Measurements from ENCODE around the gene ADGRG1.
"Not testable (repeated sequence)": the region's sequence is repeated elsewhere in the genome, so short reads cannot be mapped to it uniquely, and the experiment has no call there.

ADGRG1 gene

GRCh38 chr16:57669476-57670162 lies 41.2 kb downstream of the ADGRG1 start:
- no peak for DNase-seq

DNA sequence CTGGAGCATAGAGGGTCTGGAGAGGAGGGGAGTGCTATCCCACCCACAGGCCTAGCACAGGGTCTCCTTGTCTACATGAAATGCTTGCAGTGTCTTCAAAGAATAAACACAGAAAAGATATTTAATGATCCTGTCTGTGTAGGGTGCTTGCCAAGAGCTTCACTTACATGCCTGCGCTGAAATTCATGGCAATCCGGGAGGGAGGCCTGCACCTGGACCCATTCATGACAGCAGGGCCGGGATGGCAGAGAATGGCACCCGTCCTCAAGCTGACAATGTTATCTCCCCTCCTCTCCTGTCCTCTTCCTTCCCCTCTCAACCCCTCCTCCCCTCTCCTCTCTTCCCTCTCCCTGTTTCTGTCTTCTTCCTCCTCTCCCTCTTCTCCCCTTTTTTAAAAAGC lies 41.8 kb downstream of the ADGRG1 start:
- no peak for DNase-seq

GRCh38 chr16:57671451-57671850 lies 43.0 kb downstream of the ADGRG1 start:
- not testable (repeated sequence) for DNase-seq

- no peak for DNase-seq
Observed at GRCh38 chr16:57672416-57672815, 44.0 kb downstream of the ADGRG1 start.

GRCh38 chr16:57672824-57673223 lies 44.4 kb downstream of the ADGRG1 start:
- DNase-seq, result no peak

- no peak for DNase-seq
Observed at GRCh38 chr16:57675741-57676551, 47.5 kb downstream of the ADGRG1 start.

GRCh38 chr16:57676553-57677085 lies 48.2 kb downstream of the ADGRG1 start:
- DNase-seq, result no peak

DNA sequence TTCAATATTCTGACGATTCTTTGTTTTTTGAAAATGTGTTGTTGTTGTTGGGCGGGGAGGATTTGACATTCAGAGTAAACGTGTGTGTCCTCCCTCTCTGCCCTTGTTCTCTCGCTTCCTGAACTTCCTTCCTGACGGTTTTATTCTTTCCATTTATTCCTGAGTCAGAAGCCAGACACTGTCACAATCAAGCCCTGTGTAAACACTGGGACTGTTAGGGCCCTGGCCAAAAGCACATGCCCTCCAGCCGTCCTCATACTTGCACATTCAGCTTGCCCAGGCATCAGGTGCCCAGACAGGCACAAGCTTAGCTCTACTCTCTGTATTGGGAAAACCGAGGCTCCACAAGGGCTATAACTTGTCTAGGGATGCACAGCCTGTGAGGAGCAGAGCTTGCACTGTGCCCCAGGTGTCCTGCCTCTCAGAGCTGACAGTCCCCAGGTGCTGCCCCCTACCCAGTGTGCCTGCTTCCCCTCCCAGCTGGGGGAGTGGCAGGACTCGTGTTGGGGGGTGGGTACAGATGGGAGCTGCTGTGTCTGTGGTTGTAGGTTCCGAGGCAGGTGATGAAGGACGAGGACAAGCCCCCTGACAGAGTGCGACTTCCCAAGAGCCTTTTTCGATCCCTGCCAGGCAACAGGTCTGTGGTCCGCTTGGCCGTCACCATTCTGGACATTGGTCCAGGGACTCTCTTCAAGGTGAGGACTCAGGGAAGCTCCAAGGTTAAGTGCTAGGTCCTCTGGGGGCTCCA lies 49.4 kb downstream of the ADGRG1 start:
- no peak for DNase-seq

- DNase-seq, result no peak
Observed at GRCh38 chr16:57679016-57679415, 50.6 kb downstream of the ADGRG1 start.

- no peak for DNase-seq
Observed at GRCh38 chr16:57679767-57680482, 51.5 kb downstream of the ADGRG1 start.

DNA sequence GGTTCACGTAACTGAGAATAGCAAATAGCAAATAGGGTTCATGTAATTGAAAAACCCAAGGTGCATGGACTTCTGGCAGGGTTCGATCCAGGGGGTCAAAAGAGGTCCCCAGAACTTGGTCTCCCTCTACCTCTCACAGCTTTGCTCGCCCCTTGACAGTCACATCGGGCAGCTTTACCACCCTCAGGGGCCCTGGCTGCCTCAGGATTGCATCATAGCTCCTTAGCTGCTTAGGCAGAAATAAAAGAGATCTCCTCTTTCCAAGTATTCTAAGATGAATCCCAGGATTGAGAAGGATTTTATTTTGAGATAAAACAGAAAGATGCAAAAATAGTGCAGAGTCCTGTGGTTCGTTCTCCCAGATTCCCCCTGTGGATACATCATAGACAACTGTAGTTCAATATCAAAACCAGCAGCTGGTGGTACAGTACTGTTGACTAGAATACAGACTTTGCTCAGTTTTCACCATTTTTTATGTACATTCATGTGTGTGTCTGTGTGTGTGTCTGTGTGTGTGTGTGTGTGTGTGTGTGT lies 52.5 kb downstream of the ADGRG1 start:
- no peak for DNase-seq

DNA sequence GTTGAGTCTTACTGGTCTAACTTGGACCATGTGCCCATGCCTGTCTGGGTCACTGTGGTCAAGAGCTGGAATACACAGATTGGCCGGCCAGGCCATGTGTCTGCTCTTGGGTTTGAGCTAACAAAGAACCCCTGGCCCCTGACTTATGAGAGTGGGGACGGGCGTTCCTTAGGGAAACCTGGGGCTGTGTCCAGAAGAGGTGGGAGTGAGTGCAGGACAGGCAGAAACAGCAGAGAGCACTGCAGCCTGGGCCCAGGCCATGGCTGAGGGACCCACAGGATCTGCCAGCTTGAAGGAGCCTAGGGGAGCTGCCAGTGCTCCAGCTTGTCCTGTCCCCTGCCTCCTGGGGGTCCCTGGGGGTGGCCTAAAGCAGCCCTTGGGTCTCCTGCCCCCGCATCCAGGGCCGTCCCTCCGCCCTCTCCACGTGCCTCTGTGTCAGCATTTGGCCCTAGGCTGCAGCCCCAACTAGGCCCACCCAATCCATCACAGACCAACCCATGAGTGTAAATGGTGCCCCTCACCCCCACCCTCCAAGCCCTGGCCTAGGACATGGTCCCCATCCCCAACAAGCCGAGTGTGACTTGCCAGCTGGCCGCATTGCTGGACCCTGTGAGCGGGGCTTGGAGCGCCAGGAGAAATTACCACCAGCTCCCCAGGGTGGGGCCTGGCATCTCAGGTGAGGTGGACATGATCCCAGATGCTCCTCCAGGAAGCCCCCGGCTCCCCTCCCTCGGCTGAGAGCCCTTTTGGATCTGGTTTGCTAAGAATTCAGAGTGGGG lies 53.7 kb downstream of the ADGRG1 start:
- DNase-seq, result no peak

DNA sequence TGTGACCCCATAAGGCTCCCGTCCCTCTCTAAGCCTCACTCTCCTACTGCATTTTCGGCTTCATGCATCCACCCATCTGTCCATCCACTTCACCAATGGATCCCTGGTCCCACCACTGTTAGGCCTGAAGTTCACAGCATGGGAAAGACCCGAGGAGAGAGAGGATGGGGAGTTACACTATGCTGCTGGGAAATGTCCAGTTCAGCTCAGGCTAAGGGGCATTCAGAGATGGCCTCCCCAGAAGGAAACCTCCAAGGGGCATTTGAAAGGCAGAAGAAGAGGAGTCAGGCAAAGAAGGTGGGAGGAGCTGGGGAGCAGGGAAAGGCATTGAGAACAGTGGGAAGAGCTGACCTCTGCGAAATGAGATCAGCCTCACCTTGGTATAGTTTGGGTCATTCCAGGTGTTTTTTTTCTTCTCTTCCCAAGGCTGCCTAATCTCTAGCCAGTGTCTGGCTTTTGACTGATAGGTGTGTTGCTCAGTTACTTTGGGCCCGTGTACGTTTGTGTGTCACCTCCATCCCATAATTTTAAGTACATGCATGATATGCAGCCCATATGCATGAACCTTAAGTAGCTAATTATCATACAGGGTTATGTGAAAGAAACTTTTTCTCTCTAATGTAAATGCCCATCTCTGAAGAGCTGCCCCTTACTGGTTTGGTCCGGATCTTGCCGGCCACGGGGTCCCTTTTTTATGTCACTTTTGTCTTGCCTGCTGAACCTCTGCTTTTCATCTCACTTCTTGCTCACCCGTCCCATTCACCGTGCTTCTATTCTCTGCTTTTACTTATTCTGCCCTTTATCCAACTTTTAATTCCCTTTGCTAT lies 54.6 kb downstream of the ADGRG1 start:
- DNase-seq, result no peak

GRCh38 chr16:57683636-57684545 lies 55.5 kb downstream of the ADGRG1 start:
- DNase-seq, result no peak

- DNase-seq, result no peak
Observed at GRCh38 chr16:57684626-57685358, 56.4 kb downstream of the ADGRG1 start.

DNA sequence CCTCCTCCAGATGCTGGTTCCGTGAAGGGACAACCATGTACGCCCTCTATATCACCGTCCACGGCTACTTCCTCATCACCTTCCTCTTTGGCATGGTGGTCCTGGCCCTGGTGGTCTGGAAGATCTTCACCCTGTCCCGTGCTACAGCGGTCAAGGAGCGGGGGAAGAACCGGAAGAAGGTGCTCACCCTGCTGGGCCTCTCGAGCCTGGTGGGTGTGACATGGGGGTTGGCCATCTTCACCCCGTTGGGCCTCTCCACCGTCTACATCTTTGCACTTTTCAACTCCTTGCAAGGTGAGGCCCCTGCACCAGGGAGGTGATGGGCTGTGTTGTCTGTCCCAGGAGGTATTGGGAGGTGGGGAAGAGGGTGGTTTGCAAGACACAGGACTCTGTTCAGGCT lies 57.2 kb downstream of the ADGRG1 start:
- DNase-seq, result no peak

GRCh38 chr16:57686577-57686976 lies 58.1 kb downstream of the ADGRG1 start:
- DNase-seq, result no peak

DNA sequence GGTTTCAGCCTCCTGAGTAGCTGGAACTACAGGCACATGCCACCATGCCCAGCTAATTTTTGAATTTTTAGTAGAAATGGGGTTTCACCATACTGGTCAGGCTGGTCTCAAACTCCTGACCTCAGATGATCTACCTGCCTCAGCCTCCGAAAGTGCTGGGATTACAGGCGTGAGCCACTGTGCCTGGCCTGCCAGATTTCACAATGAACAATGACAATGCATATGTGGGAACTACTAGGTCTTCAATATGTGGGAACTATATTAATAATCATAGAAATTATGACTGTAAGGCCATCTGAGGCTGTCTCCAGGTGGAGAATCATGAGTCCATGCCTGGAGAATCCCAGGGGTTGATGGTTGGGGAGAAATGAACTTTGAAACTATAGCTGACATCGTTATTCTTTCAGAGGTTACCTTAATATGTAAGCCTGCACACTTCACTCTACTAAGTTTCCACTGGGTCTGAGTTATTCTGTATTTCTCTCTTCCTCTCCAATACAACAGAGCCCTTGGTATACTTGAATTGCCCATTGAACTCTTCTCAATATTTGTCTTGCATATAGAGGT lies 59.0 kb downstream of the ADGRG1 start:
- DNase-seq, result no peak
